ENCODE results near the gene ELF2.

- no peak for TF ChIP-seq CTCF (IDR thresholded peaks at IDR 0.05)
- no peak for TF ChIP-seq POLR2A (IDR thresholded peaks at IDR 0.05)
Measured at GRCh38 chr4:139060591-139060990, 116.4 kb downstream of the ELF2 start.

Measured in lower leg skin (tissue), 3 donors.